HG03064 (cell line): ENCODE measurements around the gene B4GALNT2.

Experiments used
- ATAC-seq: cut with Tn5 transposase; IDR thresholded peaks from one replicate; pipeline ENCODE4 v1.9.1; 2021; ENCODE audit warnings: low read depth; ENCODE audit not compliant: unreplicated experiment

Gene B4GALNT2

GRCh38 chr17:49203796-49204195 is 71.2 kb downstream of the B4GALNT2 start:
- ATAC-seq, result no peak

GRCh38 chr17:49204516-49204915 is 71.9 kb downstream of the B4GALNT2 start:
- ATAC-seq, result no peak

- ATAC-seq, result no peak
Measured at GRCh38 chr17:49209061-49209571, 76.5 kb downstream of the B4GALNT2 start.

- peak; percentile 47 for ATAC-seq
Measured at GRCh38 chr17:49210158-49211029, 77.8 kb downstream of the B4GALNT2 start, which contains the start of the genes ABI3 and GNGT2. Gene ABI3 (plus strand): TSS chr17:49210707. CDS start chr17:49210725, 18 bp downstream. Gene GNGT2 (minus strand): TSS chr17:49210574. CDS start chr17:49207422, 3,152 bp downstream.

- ATAC-seq, result no peak
Measured at GRCh38 chr17:49213399-49213798, 80.8 kb downstream of the B4GALNT2 start.

GRCh38 chr17:49213847-49214246 is 81.3 kb downstream of the B4GALNT2 start:
- ATAC-seq, result no peak

- no peak for ATAC-seq
Measured at GRCh38 chr17:49214676-49215360, 82.2 kb downstream of the B4GALNT2 start.

- no peak for ATAC-seq
Measured at GRCh38 chr17:49216482-49216881, 83.9 kb downstream of the B4GALNT2 start.

- ATAC-seq, result no peak
Measured at GRCh38 chr17:49216953-49217650, 84.5 kb downstream of the B4GALNT2 start.

- ATAC-seq, result no peak
Measured at GRCh38 chr17:49217651-49218413, 85.3 kb downstream of the B4GALNT2 start.

GRCh38 chr17:49218941-49219913 is 86.7 kb downstream of the B4GALNT2 start:
- no peak for ATAC-seq

GRCh38 chr17:49219987-49220386 is 87.4 kb downstream of the B4GALNT2 start:
- no peak for ATAC-seq

- ATAC-seq, result no peak
Measured at GRCh38 chr17:49223168-49223516, 90.6 kb downstream of the B4GALNT2 start.

GRCh38 chr17:49223517-49224197 is 91.1 kb downstream of the B4GALNT2 start:
- ATAC-seq, result no peak

- ATAC-seq, result no peak
Measured at GRCh38 chr17:49224198-49224996, 91.8 kb downstream of the B4GALNT2 start.

- no peak for ATAC-seq
Measured at GRCh38 chr17:49224997-49225337, 92.4 kb downstream of the B4GALNT2 start.

GRCh38 chr17:49225554-49226236 is 93.1 kb downstream of the B4GALNT2 start:
- ATAC-seq, result no peak
